Measurements from ENCODE around the gene RNF167. TPM values are rescaled to one million over a fixed set of nuclear protein-coding genes. Genes with fewer than 3 reads are reported as not detected.

Gene RNF167
- total and polyA plus RNA-seq, 2 of the 13 experiments (the other 11 are each of a cell fraction or from before 2014, with no cell fraction given), result 44.1 to 45.4 TPM

- Histone ChIP-seq H3K4me2 (ENCODE audit: low read depth, low read length) (no peak within 1 kb of the TSS), H3K36me3 (replicated peaks in 1 of 2; ENCODE audit: control insufficient read depth in 1 of 2, insufficient read depth in 2 of 2, low read length in 2 of 2) (peaks cover 15 to 28% of the 10 kb centered on the region in 2 experiments; a peak in 4 of 5 replicates), H2AFZ (ENCODE audit: low read length) (no peak within 1 kb of the TSS), H3K27me3 (ENCODE audit: control insufficient read depth in 1 of 2, insufficient read depth in 2 of 2, low read length in 2 of 2) (no peaks in the 10 kb centered on the region), H3K4me3 (replicated peaks in 1 of 3; ENCODE audit: insufficient read depth in 1 of 3, low read depth in 2 of 3, low read length in 3 of 3) (no peak within 1 kb of the TSS), H3K9me3 (ENCODE audit: low read length) (no peaks in the 10 kb centered on the region), H3K4me1 (ENCODE audit: insufficient read depth, low read length) (peaks cover 18% of the 10 kb centered on the region), H4K20me1 (ENCODE audit: insufficient read depth, low read length) (no peaks in the 10 kb centered on the region), H3K27ac (ENCODE audit: extremely low read length, insufficient read depth, low read length) (no peak within 1 kb of the TSS), H3K9ac (ENCODE audit: insufficient read depth, low read depth, low read length) (no peak within 1 kb of the TSS), H3K79me2 (ENCODE audit: insufficient read depth, low read length) (no peaks in the 10 kb centered on the region)
- WGBS (ENCODE audit: low lambda C conversion rate), result 97% methylated on average over 45 of the region's 60 CpGs
- intact Hi-C loops (cut with micrococcal nuclease; ENCODE audit: unreplicated experiment), result loop anchor here (10.0 kb wide), 1 partner anchor 165 kb away; no protein-coding TSS in a partner anchor
- ChIA-PET CTCF (ENCODE audit: low intra/inter-chr PET ratio, low total read pairs) (no interaction called here), POLR2A (no interaction called here)
- TF ChIP-seq, protein P1, sequence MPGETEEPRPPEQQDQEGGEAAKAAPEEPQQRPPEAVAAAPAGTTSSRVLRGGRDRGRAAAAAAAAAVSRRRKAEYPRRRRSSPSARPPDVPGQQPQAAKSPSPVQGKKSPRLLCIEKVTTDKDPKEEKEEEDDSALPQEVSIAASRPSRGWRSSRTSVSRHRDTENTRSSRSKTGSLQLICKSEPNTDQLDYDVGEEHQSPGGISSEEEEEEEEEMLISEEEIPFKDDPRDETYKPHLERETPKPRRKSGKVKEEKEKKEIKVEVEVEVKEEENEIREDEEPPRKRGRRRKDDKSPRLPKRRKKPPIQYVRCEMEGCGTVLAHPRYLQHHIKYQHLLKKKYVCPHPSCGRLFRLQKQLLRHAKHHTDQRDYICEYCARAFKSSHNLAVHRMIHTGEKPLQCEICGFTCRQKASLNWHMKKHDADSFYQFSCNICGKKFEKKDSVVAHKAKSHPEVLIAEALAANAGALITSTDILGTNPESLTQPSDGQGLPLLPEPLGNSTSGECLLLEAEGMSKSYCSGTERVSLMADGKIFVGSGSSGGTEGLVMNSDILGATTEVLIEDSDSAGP (CRISPR knock-in tag; IDR thresholded peaks at IDR 0.05; ENCODE audit: borderline replicate concordance), result 0 out of 2 replicates have a peak, but pooled peaks have one; percentile 14
- no peak for TF ChIP-seq SETDB1 (CRISPR knock-in tag; IDR thresholded peaks at IDR 0.05; ENCODE audit: borderline replicate concordance)
- peak; percentile 60 for TF ChIP-seq AGO2 (optimal IDR thresholded peaks at IDR 0.05; ENCODE audit: low read depth, low read length)
- no peak for TF ChIP-seq PHF8 (CRISPR knock-in tag; IDR thresholded peaks at IDR 0.05)
- TF ChIP-seq, protein P2, sequence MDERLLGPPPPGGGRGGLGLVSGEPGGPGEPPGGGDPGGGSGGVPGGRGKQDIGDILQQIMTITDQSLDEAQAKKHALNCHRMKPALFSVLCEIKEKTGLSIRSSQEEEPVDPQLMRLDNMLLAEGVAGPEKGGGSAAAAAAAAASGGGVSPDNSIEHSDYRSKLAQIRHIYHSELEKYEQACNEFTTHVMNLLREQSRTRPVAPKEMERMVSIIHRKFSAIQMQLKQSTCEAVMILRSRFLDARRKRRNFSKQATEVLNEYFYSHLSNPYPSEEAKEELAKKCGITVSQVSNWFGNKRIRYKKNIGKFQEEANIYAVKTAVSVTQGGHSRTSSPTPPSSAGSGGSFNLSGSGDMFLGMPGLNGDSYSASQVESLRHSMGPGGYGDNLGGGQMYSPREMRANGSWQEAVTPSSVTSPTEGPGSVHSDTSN (CRISPR knock-in tag; IDR thresholded peaks at IDR 0.05), result no peak
- 0 out of 2 replicates have a peak, but pooled peaks have one; percentile 22 for TF ChIP-seq POLR2G (IDR thresholded peaks at IDR 0.05; ENCODE audit: low read depth, low read length)
- 0 out of 4 replicates have a peak, but pooled peaks of 1 of the 2 experiments have one; percentile 22 for TF ChIP-seq POLR2A (IDR thresholded peaks at IDR 0.05; ENCODE audit: insufficient read depth in 1 of 2, low read depth in 2 of 2, low read length in 2 of 2)
- TF ChIP-seq CEBPB (IDR thresholded peaks at IDR 0.05; ENCODE audit: borderline replicate concordance, low read depth, low read length), result peak; percentile 54; the same call in 1 of the 2 replicates
- TF ChIP-seq ATF7 (IDR thresholded peaks at IDR 0.05), result peak; percentile 70
- TF ChIP-seq ATF7 (CRISPR knock-in tag; IDR thresholded peaks at IDR 0.05), result no peak
- no peak for TF ChIP-seq BCLAF1 (IDR thresholded peaks at IDR 0.05)
- no peak for TF ChIP-seq AHR (CRISPR knock-in tag; IDR thresholded peaks at IDR 0.05)
- peak; percentile 29; the same call in 1 of the 2 replicates for TF ChIP-seq CREB1 (IDR thresholded peaks at IDR 0.05)
- TF ChIP-seq CREB1 (CRISPR knock-in tag; IDR thresholded peaks at IDR 0.05), result no peak
- no peak for ATAC-seq
- in situ Hi-C loops (cut with HindIII; ENCODE audit: extremely low pct_ligation_motif_present, low pct_unique_long_range_greater_than_20kb), result loop anchor here (10.0 kb wide), 2 partner anchors 155 to 345 kb away; partner anchors contain the start of gene MYBBP1A
- no peak for FAIRE-seq
- no TSS peak for BruUV-seq (replicated peaks)
- DNase-seq (ENCODE audit: low spot score), result no peak
Observed at GRCh38 chr17:4899341-4900230, 40.5 kb upstream of the RNF167 start, which contains the start of gene C17orf107. Gene C17orf107 (plus strand): TSS chr17:4899536. CDS start chr17:4899763, 227 bp downstream.

Data from HepG2 (cell line).